Heart left ventricle (tissue), 13 donors: ENCODE results near the gene HOMER1.

Experiments used
- POLR2A ChIP-seq, 2 donors: fragments of 450-650 bp; IDR thresholded peaks; one replicate each; pipeline ENCODE4 v1.6.1; 2017; ENCODE audit warnings: antibody characterized with exemption in 2 of 2, mild to moderate bottlenecking in 2 of 2, moderate library complexity in 2 of 2
- TF ChIP-seq, protein P1 (sequence below), 12 donors: fragments of 200-600 bp; sonication (generic) in 4 of 12; IDR thresholded peaks; one replicate each; pipeline versions ENCODE4 v1.5.0 to v1.8.0; 2018 to 2022; ENCODE audit warnings: antibody characterized with exemption in 12 of 12, mild to moderate bottlenecking in 5 of 12
- donor health status: ischemic (EF 13 %, LVEDD 7.1; RV severe dilation, severe dysfunction).
- donor health status: DM: no; HTN: yes; CAD: no.
- donor health status: DM: no; HTN: no; CAD: no.
- donor health status: ischemic (EF 25% LVEDD 6.9; RV normal size, moderate dysfunction).
- donor health status: ischemic (EF 25% LVEDD 5.7; RV mildly dilated, moderate dysfunction).
- donor health status: ischemic (EF 35%, LVEDD 5.7; RV mildly dilated, moderate dysfunction).
- donor health status: nonischemic (EF 11% LVEDD 7.7; RV severe dilation, severe dysfunction).
- donor health status: DM: yes; HTN: yes; CAD: no.
- donor health status: PGD.
- donor health status: ischemic (EF 29% LVEDD 5.4; RV normal size, mild dysfunction).
- donor health status: nonischemic (EF 23%, LVEDD 6.1; RV moderate dilation, normal function).

DNA sequence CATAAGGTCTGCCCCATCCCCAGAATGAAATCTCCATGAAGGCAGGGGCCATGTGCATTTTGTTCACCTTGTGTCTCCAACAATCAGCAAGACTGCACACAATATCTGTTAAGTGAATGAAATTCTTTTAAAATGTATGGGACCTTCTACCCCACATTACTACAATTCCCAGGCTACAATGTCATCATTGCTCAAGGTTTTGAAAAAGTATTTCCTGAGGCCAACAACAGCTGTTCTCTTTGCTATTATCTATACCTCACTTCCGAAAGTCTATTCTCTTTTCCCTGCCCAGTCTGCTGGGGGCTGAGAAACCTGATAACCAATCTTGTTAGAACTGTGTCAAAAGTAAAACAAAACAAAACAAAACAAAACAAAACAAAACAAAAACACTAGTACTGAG, 29.2 kb downstream of the HOMER1 start:
- TF ChIP-seq, protein P1, sequence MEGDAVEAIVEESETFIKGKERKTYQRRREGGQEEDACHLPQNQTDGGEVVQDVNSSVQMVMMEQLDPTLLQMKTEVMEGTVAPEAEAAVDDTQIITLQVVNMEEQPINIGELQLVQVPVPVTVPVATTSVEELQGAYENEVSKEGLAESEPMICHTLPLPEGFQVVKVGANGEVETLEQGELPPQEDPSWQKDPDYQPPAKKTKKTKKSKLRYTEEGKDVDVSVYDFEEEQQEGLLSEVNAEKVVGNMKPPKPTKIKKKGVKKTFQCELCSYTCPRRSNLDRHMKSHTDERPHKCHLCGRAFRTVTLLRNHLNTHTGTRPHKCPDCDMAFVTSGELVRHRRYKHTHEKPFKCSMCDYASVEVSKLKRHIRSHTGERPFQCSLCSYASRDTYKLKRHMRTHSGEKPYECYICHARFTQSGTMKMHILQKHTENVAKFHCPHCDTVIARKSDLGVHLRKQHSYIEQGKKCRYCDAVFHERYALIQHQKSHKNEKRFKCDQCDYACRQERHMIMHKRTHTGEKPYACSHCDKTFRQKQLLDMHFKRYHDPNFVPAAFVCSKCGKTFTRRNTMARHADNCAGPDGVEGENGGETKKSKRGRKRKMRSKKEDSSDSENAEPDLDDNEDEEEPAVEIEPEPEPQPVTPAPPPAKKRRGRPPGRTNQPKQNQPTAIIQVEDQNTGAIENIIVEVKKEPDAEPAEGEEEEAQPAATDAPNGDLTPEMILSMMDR (IDR thresholded peaks at IDR 0.05) = no peak
- TF ChIP-seq POLR2A (IDR thresholded peaks at IDR 0.05) = no peak
